H1 (cell line): Measurements from ENCODE around the gene FCER2. TPM values are rescaled to one million over a fixed set of nuclear protein-coding genes. Genes with fewer than 3 reads are reported as not detected.

Source experiments
- CHD7 ChIP-seq: fragments of 300-600 bp; sonication (generic); IDR thresholded peaks from 2 replicates; pipeline ENCODE4 v1.7.1; 2012; ENCODE audit warnings: low read length, moderate library complexity, mild to moderate bottlenecking, inconsistent platforms; ENCODE audit not compliant: insufficient replicate concordance
- EZH2 ChIP-seq: fragments of 200-600 bp; sonication (generic); IDR thresholded peaks from 2 replicates; pipeline ENCODE4 v1.7.1; 2012; ENCODE audit warnings: low read depth, mild to moderate bottlenecking, moderate library complexity, low read length, inconsistent platforms; ENCODE audit not compliant: severe bottlenecking
- GABPA ChIP-seq: IDR thresholded peaks from 2 replicates; pipeline ENCODE4 v1.6.1; 2011; ENCODE audit warnings: mild to moderate bottlenecking, low read length, moderate library complexity, borderline replicate concordance; ENCODE audit not compliant: insufficient read depth
- HDAC2 ChIP-seq, 2 experiments: fragments of 300-600 bp in 1 of 2; sonication (generic) in 1 of 2; IDR thresholded peaks; 2 replicates each; pipeline ENCODE4 v1.6.1; 2011 to 2012; ENCODE audit warnings: low read depth in 2 of 2, low read length in 2 of 2, mild to moderate bottlenecking in 2 of 2, moderate library complexity in 2 of 2, borderline replicate concordance in 1 of 2, inconsistent platforms in 1 of 2
- RFX5 ChIP-seq: IDR thresholded peaks from 2 replicates; pipeline ENCODE4 v1.6.1; 2011; ENCODE audit warnings: low read depth, low read length, improper control_type of control experiment, borderline replicate concordance
- TAF7 ChIP-seq: optimal IDR thresholded peaks from 2 replicates; pipeline ENCODE3; 2011; ENCODE audit warnings: low read depth, mild to moderate bottlenecking, inconsistent platforms, low read length, moderate library complexity, borderline replicate concordance
- polyA plus RNA-seq, 7 experiments: library from polyadenylated mRNA; depleted of rRNA in 3 of 7; stranded (reverse) in 5 of 7; unstranded in 2 of 7; fragments of >200 nt in 5 of 7; fragments of 200-250 nt in 2 of 7; gene quantifications; 1 replicate in 5 of 7; 2 replicates in 1 of 7; 4 replicates in 1 of 7; pipeline versions ENCODE4 v1.2.1 to v1.2.3, GENCODE V29; 2011 to 2013; ENCODE audit warnings: missing spikeins in 2 of 7, mixed read lengths in 2 of 7
- total RNA-seq: library from RNA; stranded (reverse); fragmentation: NEBNext Ultra II Directional; extraction: Animal tissue kit (Norgen Biotek cat#: 25700); gene quantifications from 2 replicates; pipeline ENCODE4 v1.2.1, GENCODE V29; 2021

Gene FCER2
- total and polyA plus RNA-seq, 2 of the 8 experiments (the other 6 are each of a cell fraction or from before 2014, with no cell fraction given): 0.67 TPM; not detected in 1

GRCh38 chr19:7680606-7681339, 21.2 kb downstream of the FCER2 start, which contains the start of gene TRAPPC5 (continued):
- TF ChIP-seq CHD7: no peak
- TF ChIP-seq TAF7: no peak
- peak; percentile 75 to 76; a peak in 3 of 4 replicates for TF ChIP-seq HDAC2 (IDR thresholded peaks at IDR 0.05; ENCODE audit: borderline replicate concordance in 1 of 2, low read depth in 2 of 2, low read length in 2 of 2)
- TF ChIP-seq GABPA: no peak
- no peak for TF ChIP-seq EZH2
- TF ChIP-seq RFX5: no peak
